Umbilical cord (tissue), 2 donors: Measurements from ENCODE around the gene HAVCR1. TPM values are rescaled to one million over a fixed set of nuclear protein-coding genes. Genes with fewer than 3 reads are reported as not detected.

Experiments used
- DNase-seq: peaks from one replicate; pipeline ENCODE4 v3.0.0-alpha.2; 2015; ENCODE audit warnings: low spot score
- total RNA-seq: library from RNA; depleted of rRNA; stranded (reverse); fragments of >200 nt; gene quantifications from one replicate; pipeline ENCODE4 v1.2.3, GENCODE V29; 2014; ENCODE audit warnings: low replicate concordance; ENCODE audit not compliant: insufficient read depth

The HAVCR1 gene
- total RNA-seq, 1 donor from 2014 or later: not detected

GRCh38 chr5:157004893-157005551 is 53.9 kb downstream of the HAVCR1 start:
- DNase-seq: no peak

- no peak for DNase-seq
Observed at GRCh38 chr5:156991714-156992113, 67.2 kb downstream of the HAVCR1 start.

- DNase-seq: no peak
Observed at GRCh38 chr5:156984064-156984463, 74.9 kb downstream of the HAVCR1 start.

GRCh38 chr5:156981481-156981880 is 77.4 kb downstream of the HAVCR1 start:
- peak; percentile 5 for DNase-seq

Other genes with a start within 250 kb of the HAVCR1 start
- 2.9 TPM for gene PPP1R2B, start 208.8 kb downstream of the HAVCR1 start, total RNA-seq
- 0.48 TPM for gene TIMD4, start 95.9 kb downstream of the HAVCR1 start, total RNA-seq
- gene HAVCR2, start 49.9 kb upstream of the HAVCR1 start, total RNA-seq: 19.7 TPM
- gene MED7, start 83.7 kb upstream of the HAVCR1 start, total RNA-seq: 10.4 TPM
- gene GARIN3, start 107.1 kb upstream of the HAVCR1 start, total RNA-seq: not detected
- 14.7 TPM for gene ITK, start 121.7 kb upstream of the HAVCR1 start, total RNA-seq
- gene CYFIP2, start 207.0 kb upstream of the HAVCR1 start, total RNA-seq: 319 TPM